Stimulated activated CD8-positive, alpha-beta memory T cell treated with anti-CD3 and anti-CD28 coated beads, Interleukin-2, amount 100 ng/mL, for 48 hours (primary cell): Measurements from ENCODE around the gene LGMN.
A peak's percentile ranks its signal among the peaks of the same experiment; 100 is the strongest.
"Not testable (repeated sequence)": the region's sequence is repeated elsewhere in the genome, so short reads cannot be mapped to it uniquely, and the experiment has no call there.

Source experiments
- DNase-seq, 2 donors: peaks; one replicate each; pipeline ENCODE4 v3.0.0-alpha.2; 2020; ENCODE audit warnings: low read depth in 2 of 2

The LGMN gene

GRCh38 chr14:92760524-92760805 is 12.0 kb upstream of the LGMN start:
- no peak for DNase-seq

GRCh38 chr14:92759679-92760523 is 11.5 kb upstream of the LGMN start:
- no peak for DNase-seq

GRCh38 chr14:92759300-92759678 is 10.9 kb upstream of the LGMN start:
- DNase-seq = no peak

GRCh38 chr14:92756446-92756845 is 8.0 kb upstream of the LGMN start:
- DNase-seq = no peak

GRCh38 chr14:92755495-92755894 is 7.1 kb upstream of the LGMN start:
- DNase-seq = no peak

DNA sequence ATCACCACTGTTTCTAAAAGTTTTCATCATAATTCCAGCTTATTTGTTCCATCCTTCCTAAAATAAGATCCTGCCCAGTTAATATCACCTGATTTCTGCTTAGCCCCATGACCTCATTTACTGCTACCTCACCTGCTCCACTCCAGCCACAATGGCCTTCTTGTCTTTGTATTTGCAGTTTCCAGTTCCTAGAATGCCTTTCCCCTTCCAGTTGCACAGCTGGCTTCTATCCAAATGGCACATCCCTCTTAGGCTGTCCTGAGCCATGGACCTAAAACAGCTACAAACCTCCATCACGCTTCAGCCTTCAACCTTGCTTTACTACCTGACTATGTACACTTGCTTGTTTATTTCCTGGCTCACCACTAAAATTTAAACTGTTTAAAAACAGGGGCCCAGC is 6.5 kb upstream of the LGMN start:
- DNase-seq = no peak

- DNase-seq = no peak
Measured at GRCh38 chr14:92753250-92753649, 4.8 kb upstream of the LGMN start.

DNA sequence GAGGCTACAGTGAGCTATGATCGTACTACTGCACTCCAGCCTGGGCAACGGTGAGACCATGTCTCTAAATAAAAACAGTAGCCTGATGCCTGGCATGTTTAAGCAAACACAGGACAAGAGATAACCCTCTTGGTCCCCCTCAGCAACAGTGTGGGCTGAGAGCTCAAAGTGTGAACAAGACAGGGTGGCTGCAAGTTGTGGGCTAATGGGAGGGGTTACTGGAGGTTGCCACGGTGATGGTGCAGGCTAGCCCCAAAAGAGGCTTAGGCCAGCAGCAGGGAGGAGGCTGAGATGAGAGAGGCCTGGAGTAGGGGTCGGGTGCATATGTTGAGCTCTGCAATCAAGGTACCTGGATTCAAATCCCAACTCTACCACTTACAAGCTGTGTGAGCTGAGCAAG is 3.4 kb upstream of the LGMN start:
- DNase-seq = no peak

DNA sequence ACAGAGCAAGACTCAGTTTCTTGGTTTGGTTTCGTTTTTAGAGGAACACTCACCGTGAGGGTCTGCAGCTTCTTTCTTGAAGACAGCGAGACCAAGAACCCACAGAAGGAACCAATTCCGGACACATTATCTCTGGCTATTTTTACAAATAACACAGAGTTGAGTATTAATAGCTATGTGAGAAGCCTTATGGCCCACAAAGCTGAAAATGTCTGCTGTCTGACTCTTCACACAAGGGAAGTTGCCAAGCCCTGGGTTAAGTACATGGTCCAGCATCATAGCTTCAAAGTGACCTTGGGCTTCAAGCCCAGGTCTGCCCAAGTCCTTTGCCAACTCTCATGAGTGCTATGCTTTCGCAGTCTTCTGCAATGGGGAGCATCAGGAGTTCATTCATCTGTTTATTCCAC is 2.6 kb upstream of the LGMN start:
- DNase-seq = no peak

- DNase-seq = not testable (repeated sequence)
Measured at GRCh38 chr14:92750222-92750728, 1.8 kb upstream of the LGMN start.

GRCh38 chr14:92747701-92748258 is 647 bp downstream of the LGMN start:
- no peak for DNase-seq

GRCh38 chr14:92744198-92744597 is 4.2 kb downstream of the LGMN start:
- DNase-seq = no peak

DNA sequence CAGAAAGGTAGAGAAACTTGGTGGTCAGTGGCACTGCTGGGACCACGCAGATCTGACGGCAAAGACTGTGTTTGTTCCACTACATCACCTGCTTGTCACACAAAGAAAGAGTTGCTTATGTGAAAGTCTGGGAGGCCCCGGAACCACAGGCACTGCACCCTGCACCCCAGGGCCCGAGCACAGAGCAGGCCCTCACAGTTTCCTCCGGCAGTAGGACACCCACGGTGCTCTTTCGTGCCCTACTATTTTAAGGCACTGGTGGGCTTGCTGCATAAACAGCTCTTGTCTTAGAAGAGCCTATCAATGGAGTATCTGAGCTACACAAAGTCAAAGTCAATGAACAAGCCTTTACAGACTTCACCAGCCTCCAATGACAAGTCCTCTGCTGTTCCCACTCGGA is 8.0 kb downstream of the LGMN start:
- no peak for DNase-seq

GRCh38 chr14:92737619-92738188 is 10.7 kb downstream of the LGMN start:
- DNase-seq = no peak

GRCh38 chr14:92737206-92737605 is 11.2 kb downstream of the LGMN start:
- DNase-seq = no peak

DNA sequence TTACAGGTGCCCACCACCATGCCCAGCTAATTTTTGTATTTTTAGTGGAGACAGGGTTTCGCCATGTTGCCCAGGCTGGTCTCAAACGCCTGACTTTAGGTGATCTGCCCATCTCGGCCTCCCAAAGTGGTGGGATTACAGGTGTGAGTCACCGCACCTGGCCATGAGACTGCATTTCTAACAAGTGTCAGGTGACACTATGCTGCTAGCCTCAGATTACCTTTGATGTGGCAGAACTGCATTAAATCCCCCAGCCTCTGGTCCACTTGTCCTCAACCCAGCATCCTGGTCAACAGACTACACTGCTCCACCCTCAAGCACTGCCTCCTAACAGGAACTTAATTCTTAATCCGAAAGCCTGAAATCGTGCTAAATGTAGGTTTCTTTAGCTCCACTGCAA is 13.1 kb downstream of the LGMN start:
- no peak for DNase-seq

DNA sequence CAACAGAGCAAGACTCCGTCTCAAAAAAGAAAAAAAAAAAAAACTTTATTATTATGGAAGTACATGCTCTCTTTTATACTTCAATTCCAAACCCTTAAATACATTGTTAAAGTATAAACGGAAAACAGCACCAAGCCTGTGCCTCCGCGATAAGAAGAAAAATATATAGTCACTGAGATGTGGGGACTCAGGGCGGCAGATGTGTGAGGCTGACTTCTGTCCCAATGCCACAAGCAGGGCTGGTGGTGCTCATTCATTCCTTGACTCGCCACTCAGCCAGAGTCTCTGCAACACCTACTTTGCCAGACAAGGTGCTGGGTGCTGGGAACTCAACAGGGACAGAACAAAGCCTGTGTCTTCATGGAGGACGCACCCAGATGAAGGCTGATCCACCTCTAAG is 13.8 kb downstream of the LGMN start:
- no peak for DNase-seq

DNA sequence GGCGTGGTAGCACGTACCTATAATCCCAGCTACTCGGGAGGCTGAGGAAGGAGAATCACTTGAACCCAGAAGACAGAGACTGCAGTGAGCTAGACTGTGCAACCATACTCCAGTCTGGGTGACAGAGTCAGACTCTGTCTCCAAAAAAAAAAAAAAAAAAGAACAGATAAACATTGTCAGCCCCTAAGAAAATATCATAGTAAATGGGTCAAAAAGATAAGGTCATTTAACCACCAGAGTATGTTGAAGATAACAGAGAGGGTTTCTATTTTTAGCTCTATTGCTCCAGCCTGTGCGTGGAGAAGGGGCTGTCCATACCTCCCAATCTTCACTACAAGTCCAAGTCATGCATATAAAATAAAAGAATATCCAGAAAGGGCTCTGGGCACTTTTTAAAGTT is 15.4 kb downstream of the LGMN start:
- DNase-seq = no peak

- no peak for DNase-seq
Measured at GRCh38 chr14:92731622-92732115, 16.8 kb downstream of the LGMN start.

DNA sequence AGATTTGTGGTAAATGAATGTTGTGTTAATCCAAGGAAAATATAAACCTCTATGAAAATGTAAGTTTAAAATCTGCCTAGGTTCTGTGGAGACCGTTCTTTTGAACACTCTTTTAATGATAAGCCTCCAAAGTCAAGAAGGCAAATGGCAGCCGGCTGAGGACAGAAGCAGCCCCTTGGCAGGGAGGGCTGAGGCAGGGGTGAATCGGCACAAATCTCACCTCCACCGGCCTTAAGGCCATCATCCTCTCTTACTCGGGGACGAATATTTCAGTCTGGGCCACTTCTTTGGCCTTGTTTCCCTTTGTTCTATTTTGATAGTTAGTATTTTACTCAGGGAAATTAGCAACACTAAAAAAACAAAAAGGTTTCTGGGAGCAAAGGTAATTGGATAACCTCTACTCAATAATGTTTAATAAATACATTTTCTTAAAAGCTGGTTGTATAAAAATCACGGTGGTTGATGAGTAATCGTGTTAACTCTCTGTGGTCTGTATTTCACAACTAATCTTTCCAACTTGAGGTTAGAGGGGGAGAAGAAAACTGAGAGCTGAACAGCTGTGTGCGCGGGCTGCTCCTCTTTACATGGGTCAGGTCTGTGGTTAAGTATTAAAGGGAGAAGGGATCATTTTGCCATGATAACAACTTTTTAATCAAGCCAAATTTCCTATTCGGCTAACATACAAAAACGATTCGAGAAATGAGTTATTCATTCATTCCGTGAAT is 18.6 kb downstream of the LGMN start:
- DNase-seq = no peak

DNA sequence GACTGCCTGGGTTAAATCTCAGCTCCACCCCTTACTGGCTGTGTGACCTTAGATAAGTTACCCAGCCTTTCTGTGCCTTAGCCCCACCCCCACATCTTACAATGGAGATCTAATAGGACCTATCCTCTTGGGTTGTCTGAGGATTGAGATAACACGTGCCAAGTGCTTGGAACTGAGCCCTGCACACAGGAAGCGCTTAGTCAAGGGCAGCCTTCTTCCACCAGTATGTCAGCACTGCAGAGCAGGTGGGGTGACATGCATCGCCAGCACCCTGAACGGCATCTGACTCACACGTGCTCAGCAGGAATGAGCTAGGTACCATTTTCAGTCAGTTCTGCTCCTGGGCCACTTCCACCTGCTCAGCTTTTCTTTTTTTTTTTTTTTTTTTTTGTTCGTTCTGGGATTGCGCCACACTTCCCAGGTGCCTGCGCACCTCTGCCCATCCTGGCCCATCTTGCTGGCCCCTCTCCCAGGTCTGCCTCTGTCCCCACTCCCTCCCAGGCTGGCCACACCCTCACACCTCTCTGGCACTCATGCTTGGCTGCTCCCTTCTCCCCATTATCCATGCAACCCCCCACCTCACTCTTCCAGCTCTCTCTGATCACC is 19.6 kb downstream of the LGMN start:
- peak in 1 of 2 donors; percentile 53 for DNase-seq

DNA sequence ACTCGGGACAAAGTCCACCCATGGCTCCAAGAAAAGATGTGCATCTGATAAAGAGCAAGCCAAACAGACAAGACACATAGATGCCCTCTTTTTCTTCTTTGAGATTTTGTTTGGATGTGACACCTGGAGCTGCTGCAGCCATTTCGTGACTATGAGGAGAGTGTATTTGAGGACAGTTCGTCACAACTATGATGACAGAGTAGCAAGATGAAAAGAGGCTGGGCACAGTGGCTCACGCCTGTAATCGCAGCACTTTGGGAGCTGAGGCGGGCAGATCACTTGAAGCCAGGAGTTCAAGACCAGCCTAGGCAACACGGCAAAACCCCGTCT is 21.5 kb downstream of the LGMN start:
- DNase-seq = no peak
